ENCODE results near the gene GAS6.
"Not testable (repeated sequence)": the region's sequence is repeated elsewhere in the genome, so short reads cannot be mapped to it uniquely, and the experiment has no call there.

Gene GAS6

DNA sequence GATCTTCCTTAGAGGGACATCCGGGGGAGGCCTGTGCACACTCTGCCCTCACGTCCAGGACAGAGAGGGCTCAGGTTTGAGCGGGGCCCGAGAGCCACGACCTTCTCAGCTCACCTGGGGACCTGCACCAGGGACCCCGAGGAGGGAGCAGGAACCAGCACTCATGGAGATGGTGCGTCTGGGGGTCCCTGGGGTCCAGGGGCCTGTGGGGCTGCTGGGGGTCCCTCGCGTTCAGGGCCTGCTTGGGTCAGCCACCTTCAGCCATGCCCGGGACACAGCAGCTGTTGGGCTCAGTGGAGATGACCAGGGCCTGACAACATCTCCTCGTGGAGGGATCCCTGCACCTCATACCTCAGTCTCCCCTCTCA is 57.8 kb downstream of the GAS6 start:
- DNase-seq (ENCODE audit: low spot score) = no peak

DNA sequence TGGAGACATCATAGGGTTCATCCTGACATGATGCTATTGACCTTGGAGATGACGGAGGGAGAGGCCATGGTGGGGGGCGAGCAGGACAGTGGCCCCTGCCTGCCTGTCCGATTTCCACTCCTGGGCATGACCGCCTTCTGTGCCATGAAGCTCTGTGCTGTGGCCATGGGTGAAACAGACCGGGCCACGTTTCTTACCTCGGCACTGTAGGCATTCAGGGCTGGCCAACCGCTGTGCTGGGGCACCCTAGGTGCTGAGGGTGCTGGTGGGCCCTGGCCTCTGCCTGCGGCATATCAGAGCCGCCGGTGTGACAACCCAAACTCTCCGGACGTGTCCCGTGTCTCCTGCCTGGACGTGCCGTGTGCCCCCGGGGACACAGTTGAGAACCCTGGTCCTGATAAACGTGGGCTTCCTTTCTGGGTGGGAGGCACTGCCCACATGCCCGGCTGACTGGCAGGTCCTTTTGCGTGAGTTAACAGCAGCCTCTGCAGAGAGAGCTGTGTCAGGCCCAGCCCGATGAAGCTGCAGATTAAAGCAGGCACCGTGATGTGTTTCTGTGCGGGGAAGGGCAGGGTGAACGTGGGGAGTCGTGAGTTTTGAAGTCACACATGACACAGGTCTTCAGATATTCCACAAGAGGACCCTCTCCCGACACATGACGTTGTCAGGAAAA is 58.3 kb downstream of the GAS6 start:
- no peak for DNase-seq (ENCODE audit: low spot score)

DNA sequence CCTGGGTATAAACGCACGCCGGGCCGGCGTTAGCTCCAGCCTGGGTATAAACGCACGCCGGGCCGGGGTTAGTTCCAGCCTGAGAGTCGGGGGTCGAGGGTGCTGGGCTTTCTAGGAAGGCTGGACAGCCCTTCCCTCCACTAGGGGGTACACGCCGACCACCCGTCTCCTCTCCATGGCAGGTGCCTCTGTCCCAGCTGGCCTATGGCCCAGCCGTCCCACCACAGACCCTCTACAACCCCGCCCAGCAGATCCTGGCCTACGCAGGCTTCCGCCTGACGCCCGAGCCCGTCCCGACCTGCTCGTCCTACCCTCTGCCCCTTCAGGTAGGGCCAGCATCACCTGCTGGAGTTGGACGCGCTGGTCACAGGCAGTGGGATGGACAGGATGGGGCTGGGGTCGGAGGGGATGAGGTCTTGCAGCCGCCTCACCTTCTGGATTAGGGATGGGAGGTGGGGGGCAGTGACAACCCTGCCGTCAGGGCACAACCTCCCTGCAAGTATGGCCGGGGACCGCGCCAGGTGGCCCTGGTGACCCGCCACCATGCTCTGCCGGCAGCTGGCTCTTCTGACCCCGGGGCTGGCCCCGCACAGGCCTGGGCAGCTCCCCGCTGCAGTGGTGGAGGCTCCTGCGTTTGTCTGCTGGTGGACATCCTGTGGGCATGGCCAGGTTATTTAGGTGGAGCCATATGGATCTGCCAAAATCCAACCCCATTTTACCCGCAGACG is 59.0 kb downstream of the GAS6 start:
- no peak for DNase-seq (ENCODE audit: low spot score)

DNA sequence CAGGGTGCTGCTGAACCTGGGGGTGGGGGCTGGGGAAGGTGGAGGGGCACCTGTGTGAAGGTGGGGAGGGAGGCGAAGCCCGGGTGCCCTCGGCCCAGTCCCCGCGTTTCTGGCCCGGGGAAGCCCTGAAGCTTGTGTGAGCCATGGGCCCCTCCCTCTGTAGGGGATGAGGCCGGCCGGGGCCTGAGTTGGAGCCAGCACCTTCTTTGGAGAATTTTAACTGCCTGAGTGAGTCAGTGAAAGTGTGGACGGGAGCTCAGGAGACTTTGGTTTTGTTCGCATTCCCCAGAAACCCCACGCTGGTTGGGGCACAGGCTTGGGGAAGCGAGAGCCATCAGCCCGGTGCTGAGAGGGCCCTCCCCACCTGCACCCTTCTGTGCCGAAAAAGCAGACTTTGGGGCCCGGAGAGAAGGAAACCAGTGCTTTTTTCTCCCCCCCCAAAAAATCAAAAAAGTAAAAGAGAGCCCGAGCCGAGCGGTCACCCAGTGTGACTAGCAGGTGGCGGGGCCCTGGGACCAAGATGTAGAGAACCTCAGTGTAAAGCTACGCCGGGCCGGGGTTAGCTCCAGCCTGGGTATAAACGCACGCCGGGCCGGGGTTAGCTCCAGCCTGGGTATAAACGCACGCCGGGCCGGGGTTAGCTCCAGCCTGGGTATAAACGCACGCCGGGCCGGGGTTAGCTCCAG is 59.7 kb downstream of the GAS6 start:
- DNase-seq (ENCODE audit: low spot score) = no peak

DNA sequence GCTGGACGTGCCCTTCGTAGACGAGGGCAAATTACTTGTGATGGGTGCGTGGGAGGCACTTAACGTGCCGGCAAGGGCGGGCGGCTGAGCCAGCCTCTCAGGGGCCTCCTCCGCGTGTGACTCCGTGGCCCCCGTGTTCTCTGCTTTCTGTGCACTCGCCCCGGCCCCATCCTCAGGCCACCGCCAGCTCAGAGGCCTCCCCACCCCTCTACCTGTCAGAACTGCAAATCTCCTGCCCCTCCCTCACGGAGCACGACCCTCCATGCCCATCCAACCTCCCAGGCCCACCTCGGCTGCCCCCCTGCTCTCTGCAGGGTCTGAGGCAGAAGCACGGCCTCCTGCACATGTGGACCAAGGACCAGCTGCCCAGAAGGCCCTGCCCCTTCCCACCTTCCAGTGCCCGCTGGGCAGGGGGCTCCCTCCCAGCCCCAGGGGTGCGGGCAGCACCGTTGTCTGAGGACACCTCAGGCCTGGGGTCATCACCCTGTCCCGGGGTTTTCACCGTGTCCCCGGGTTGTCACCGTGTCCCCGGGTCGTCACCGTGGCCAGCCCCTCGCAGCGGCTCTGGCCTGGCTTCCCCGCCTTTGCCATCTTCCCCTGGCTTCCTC is 60.4 kb downstream of the GAS6 start:
- DNase-seq (ENCODE audit: low spot score) = no peak

DNA sequence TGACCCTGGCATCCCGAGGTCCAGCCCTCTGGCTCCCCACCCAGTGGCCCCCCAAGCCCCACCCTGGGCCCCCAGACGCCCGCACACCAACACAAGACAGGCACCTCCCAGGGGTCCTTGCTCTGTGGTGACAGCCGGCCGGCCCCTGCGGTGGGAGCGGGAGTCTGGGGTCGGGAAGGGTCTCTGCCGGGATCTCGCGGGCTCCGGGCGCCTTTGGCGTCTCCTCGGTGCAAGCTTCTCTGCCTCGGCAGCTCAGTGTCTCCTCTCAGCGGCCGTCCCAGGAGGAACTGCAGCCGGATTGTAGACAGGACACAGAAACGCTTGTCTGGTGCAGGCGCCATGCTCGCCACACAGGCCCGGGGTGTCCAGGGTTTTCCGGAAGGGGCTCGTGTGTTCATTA is 61.1 kb downstream of the GAS6 start:
- DNase-seq (ENCODE audit: low spot score) = no peak

DNA sequence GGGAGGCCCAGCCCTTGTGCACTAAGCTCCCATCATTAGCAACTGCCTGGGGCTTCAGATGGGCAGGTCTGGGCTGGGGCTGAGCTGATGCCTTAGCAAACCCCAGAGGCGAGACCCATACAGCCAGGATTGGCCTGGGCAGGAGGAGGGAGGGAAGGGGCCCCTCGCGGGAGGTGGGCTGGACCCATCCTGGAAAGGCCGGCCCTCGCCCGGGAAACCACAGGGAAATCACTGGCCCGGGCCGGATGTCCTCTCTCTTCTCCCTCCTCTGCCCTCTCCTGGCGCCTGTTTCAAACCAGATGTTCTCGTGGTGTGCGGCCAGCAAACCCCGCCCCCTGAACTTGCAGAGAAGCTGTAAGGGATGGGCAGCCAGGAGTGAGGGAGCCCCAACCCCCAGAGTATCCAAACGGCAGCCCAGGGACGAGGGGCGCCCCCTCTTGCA is 61.8 kb downstream of the GAS6 start:
- DNase-seq (ENCODE audit: low spot score) = no peak

DNA sequence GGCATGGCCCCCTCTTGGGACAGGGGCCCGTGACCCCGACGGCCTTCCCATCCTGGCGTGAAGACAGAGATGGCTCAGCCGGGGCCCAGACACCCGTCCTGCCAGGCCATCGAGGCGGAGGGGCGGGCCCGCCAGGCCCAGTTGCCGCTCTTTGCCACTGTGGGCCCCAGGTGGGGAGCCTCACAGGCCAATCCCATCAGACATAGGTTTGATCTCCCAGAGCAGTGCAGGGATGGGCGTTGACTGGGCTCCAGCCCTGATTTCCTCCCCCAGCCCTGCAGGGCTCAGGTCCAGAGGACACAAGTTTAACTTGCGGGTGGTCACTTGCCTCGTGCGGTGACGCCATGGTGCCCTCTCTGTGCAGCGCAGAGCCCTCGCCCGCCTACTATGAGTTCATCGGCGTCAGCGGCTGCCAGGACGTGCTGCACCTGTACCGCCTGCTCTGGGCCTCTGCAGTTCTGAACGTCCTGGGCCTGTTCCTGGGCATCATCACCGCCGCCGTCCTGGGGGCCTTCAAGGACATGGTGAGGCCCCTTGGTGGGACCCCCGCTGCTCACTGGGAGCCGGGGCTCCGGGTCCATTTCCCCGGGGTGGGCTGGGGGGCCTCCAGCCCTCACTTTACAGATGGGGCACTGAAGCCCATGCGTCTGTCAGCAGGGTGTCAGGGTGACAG is 62.5 kb downstream of the GAS6 start:
- no peak for DNase-seq (ENCODE audit: low spot score)

DNA sequence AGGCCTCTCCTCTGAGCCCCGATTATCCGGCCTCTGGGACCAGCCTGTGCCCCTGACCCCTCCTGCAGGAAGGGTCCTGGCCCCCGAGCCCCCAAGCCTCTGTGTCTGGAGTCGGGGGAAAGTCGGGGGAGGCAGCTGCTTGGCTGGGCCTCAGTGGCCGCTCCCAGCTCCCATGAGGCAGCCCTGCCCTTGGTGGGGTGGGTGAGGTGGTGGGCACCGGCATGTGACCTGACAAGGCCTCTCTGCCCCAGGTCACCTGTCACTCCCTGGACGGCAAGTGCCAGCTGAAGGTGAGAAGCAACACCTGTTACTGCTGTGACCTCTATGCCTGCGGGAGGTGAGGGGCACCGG is 63.3 kb downstream of the GAS6 start:
- no peak for DNase-seq (ENCODE audit: low spot score)

DNA sequence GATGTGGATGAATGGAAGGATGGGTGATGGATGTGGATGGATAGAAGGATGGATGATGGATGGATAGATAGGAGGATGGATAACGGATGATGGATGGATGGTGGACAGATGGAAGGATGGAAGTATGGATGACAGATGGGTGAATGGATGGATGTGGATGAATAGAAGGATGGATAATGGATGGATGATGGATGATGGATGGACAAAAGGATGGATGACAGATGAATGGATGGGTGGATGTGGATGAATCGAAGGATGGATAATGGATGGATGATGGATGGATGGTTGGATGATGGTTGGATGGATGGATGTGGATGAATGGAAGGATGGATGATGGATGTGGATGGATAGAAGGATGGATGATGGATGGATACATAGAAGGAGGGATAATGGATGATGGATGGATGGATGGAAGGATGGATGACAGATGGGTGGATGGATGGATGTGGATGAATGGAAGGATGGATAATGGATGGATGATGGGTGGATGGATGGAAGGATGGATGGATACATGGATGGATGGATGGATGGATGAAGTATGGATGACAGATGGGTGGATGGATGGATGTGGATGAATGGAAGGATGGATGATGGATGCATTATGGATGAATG is 65.6 kb downstream of the GAS6 start:
- DNase-seq (ENCODE audit: low spot score) = no peak

DNA sequence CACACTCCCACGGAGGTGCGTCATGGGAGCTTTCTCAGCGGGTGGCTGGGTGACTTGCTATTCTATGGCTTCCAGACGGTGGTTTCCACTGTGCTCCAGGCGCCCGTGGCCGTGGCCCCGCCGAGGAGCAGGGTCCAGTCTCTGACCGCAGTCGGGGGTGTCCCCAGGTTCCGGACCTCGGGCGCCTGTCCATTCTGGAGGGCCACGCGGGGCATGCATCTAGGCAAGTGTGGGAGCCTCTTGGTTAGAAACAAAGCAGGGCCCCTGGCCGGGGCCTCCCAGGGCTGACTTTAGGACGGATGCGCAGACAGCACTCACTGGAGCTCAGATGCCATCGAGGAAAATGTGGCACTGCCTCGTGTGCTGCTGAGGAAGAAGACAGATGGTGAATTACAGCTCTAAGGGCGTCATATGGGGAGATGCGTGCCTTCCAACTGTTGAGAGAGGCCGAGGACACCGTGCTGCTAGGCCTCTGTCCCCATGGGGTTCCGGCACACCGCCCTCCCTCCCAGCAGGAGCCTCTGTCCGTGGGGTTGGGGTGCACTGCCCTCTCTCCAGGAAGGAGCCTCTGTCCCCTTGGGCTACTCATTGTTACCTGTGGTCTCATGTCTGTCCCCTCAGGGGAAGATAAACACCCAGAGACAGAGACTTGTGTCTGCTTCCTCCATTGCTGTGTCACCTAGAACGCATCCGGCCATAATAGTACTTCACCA is 66.8 kb downstream of the GAS6 start:
- DNase-seq (ENCODE audit: low spot score) = no peak

DNA sequence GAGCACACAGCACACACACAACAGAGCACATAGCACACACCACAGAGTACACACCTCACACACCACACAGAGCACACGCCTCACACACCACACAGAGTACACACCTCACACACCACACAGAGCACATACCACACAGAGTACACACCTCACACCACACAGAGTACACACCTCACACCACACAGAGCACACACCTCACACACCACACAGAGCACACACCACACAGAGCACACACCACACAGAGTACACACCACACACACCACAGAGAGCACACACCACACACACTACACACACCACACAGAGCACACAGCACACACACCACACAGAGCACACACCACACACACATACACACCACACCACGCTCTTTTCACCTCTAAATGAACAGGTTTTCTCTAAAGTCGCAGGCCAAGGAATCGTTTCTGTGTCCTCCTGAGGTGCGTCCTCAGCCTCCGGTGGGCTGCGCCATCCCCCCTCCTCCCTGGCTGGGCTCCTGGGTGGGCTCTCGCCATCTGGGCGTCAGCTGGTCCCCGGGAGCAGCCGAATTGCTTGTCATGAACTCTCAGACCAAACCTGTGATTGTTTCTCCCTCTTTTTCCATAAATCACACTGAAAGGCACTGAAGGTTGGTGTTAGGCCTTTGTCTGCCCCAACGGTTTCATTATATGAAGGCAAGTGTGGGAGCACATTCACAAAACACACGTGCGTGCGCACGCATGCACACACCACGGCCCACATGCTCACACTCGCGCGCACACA is 67.5 kb downstream of the GAS6 start:
- no peak for DNase-seq (ENCODE audit: low spot score)

DNA sequence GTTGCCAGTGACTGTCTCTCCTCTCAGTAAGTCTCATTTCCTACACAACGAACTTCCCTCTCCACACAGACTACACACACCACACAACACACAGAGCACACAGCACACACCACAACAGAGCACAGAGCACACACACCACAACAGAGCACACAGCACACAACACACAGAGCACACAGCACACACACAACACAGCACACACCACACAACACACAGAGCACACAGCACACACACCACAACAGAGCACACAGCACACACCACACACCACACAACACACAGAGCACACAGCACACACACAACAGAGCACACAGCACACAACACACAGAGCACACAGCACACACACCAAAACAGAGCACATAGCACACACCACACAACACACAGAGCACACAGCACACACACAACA is 68.5 kb downstream of the GAS6 start:
- not testable (repeated sequence) for DNase-seq (ENCODE audit: low spot score)

DNA sequence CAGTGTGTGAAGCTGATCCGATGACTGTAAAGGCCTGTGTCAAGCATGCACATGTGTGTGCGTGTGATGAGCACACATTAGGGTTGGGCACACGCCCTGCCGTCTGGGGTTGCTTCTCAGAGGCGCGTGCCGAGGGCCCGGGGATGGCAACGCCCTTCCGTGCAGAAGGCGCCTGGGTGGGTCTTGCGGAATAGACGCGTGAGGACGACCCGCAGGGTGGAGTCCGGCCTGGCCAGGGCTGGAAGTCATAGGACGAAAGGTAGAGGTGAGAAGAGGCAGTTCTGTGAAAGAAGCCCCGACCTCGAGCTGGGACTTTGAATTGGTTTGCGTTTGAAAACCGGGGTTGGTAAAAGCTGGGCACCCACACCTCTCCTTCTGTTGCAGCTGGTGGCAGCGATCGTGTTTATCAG is 69.1 kb downstream of the GAS6 start:
- no peak for DNase-seq (ENCODE audit: low spot score)

DNA sequence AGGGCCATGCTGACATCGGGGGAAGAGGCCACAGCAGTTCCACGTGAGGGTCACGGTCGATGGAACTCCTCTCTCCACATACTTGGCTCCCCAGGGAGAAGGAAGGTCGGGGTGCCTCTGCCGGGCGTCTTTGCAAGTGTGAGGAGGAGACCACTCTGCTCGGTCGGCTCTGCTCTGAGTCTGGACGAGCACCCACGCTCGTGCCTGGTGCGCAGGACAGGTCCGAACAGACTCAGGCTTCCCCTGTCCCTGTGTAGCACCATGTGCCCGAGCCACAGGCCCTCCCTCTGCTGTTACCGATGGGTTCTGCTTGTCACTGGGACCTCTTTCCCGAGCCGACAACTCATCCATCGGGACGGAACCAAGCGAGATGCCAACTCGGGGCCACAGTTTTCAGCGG is 69.8 kb downstream of the GAS6 start:
- no peak for DNase-seq (ENCODE audit: low spot score)

DNA sequence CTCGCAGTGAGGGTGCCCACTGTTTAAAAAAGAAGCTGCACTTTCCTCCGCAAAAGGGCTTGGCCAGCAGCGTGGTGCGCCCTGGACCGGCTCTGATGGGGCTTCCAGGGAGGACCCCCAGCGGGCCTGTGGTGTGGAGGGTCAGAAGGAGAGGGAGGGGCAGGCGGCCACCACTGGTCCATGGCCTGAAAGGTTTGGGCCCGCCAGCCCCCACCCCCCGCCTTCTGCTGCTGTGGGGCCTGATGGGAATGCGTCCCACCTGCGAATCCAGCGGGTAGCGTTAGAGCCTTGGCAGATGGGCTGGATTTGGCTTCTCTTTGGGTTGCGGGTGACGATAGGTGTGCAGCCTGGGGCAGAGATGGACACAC is 70.2 kb downstream of the GAS6 start:
- DNase-seq (ENCODE audit: low spot score) = no peak

DNA sequence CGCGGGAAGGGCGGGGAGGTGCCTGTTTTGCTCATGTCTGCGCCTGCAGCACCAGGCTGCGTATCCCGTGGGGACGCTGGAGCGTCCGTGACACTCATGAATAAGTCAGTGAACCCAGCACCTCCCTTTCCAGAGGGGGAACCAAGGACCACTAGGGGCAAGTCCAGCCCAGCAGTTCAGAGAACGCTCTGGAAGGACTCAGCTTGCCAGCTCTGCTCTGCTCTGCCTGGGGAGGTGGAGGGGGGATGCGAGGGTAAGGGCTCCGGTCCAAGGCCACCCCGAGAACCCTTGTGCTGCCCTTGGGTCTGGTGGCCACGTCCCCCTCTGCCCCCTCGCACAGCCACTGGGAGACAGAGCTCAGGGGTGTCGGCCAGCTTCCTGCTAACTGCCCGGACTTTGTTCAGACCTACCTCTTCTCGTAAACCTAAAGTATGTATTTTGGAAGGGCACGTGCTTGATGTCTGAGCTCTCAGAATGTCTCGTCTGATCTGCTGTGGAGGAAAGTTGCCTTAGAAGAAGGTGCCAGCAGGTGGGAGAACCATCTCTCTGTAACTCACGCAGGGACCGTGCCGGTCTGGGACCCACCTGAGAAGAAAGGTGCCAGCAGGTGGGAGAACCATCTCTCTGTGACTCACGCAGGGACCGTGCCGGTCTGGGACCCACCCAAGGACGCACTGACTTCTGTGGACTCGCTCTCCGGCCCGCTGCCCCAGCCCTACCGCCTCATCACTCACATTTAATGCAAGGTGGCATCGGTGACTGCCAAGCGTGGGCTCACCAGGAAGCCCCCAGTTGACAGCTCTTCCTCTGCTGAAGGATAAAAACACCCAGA is 70.8 kb downstream of the GAS6 start:
- no peak for DNase-seq (ENCODE audit: low spot score)

DNA sequence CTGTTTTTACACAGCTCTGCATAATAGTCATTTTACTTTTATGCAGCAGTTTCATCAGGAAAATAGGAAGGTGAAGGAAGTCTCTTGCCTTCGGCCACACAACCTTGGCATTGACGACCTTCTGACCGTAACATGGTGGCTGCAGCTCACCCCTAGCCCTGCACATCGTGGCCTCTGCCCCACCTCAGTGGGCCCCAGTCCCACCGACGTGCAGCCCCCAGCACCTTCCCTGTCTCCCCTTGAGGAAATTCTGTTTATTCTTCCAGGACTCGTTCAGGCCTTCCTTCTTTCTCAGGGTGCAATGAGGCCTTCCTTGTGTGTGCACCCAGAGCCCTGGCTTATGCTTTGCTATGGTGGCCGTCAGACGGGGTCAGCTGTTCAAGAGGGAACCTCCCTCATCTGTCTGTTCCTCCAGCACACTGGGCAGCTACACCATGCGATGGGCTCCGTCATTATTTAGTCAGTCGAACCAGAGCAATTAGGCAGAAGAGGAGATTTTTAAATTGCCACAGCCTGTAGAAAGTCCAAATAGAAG is 71.6 kb downstream of the GAS6 start:
- no peak for DNase-seq (ENCODE audit: low spot score)

DNA sequence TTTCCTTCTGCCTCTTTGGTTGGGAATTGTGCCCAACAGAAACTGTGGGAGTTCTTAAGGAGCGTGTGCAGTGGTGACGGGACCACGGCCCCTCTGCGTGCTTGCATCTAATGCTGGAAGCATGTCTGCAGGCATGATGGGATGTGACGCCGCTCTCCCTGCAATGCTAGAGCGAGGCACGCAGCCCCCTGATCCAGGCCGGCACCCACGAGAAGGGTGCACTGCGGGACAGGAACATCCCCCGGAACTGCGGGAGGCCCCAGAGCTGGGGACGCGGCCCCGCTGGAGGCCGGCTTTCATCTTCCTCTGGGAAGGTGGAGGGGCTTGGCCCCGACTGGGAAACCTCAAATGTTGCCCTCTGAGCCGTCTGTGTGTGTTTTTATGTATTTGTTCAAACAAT is 72.1 kb downstream of the GAS6 start:
- DNase-seq (ENCODE audit: low spot score) = no peak

DNA sequence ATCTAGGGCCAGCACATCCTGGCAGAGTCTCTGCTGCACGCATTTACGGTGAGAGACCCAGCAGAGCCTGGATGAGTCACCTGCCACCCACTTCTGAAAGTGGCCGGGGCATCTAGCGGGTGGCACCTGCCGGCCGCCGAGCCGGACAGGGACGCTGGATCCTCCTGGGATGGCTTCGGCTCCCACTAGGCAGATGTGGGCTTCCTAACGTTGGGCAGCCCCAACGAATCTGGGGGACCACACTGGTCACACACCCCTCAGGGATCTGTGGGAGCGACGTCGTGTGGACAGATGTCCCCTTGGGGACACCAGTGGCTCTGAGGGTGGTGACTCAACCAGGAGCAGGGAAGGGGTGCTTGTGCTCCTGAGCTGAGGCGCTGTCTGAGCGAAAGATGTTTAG is 72.7 kb downstream of the GAS6 start:
- no peak for DNase-seq (ENCODE audit: low spot score)
